ENCODE measurements around the gene LIN37. TPM values are rescaled to one million over a fixed set of nuclear protein-coding genes. Genes with fewer than 3 reads are reported as not detected.

The LIN37 gene
- polyA plus RNA-seq, 1 donor (not counting 4 experiments of a cell fraction or from before 2014, with no cell fraction given), result 6.7 TPM

GRCh38 chr19:35777961-35778360 lies 29.6 kb downstream of the LIN37 start:
- no peak overlapping the region for H3K4me3 ChIP-seq (ENCODE audit: control insufficient read depth in 2 of 3, extremely low read depth in 1 of 3, insufficient read depth in 2 of 3, low read depth in 1 of 3, low read length in 3 of 3)
- no peaks in the 10 kb centered on the region for H4K20me1 ChIP-seq (ENCODE audit: control insufficient read depth, extremely low read depth, insufficient read depth, low read length)
- TF ChIP-seq CTCF (optimal IDR thresholded peaks at IDR 0.05 in 1 of 3, IDR thresholded peaks at IDR 0.05 in 1 of 3, conservative IDR thresholded peaks at IDR 0.05 in 1 of 3; ENCODE audit: extremely low read depth in 1 of 3, insufficient read depth in 2 of 3, low read length in 3 of 3) (no peak), EZH2 (IDR thresholded peaks at IDR 0.05; ENCODE audit: low read length) (no peak)
- H3K27ac ChIP-seq (ENCODE audit: control insufficient read depth, insufficient read depth, low read length), result no peak overlapping the region
- no peaks in the 10 kb centered on the region for H3K9me1 ChIP-seq (ENCODE audit: control insufficient read depth, extremely low read depth, insufficient read depth, low read length)
- no peaks in the 10 kb centered on the region for H3K9me3 ChIP-seq (ENCODE audit: control insufficient read depth, low read depth, low read length)
- FAIRE-seq (no peak), DNase-seq (ENCODE audit: low read depth, low spot score) (no peak)
- no peaks in the 10 kb centered on the region for H3K36me3 ChIP-seq (ENCODE audit: control insufficient read depth in 2 of 2, extremely low read depth in 1 of 2, insufficient read depth in 2 of 2, low read length in 2 of 2)
- no peak overlapping the region for H3K4me2 ChIP-seq (ENCODE audit: control insufficient read depth, extremely low read depth, insufficient read depth, low read depth, low read length)
- no peak overlapping the region for H2AFZ ChIP-seq (ENCODE audit: control insufficient read depth, low read length)
- H3K79me2 ChIP-seq (ENCODE audit: control insufficient read depth, insufficient read depth, low read length), result no peaks in the 10 kb centered on the region
- no peak overlapping the region for H3K9ac ChIP-seq (ENCODE audit: control insufficient read depth, extremely low read depth, insufficient read depth, low read length)
- dilution Hi-C loops (cut with MboI; ENCODE audit: extremely low pct_ligation_motif_present, low sequenced_read_pairs), result no loop called here
- H3K4me1 ChIP-seq (ENCODE audit: control insufficient read depth, extremely low read depth, insufficient read depth, low read length), result peaks cover 4% of the 10 kb centered on the region
- no peaks in the 10 kb centered on the region for H3K27me3 ChIP-seq (ENCODE audit: control insufficient read depth, extremely low read depth, insufficient read depth, low read length)

GRCh38 chr19:35779033-35779432 lies 30.7 kb downstream of the LIN37 start:
- no peak overlapping the region for H3K4me2 ChIP-seq (ENCODE audit: control insufficient read depth, extremely low read depth, insufficient read depth, low read depth, low read length)

More at GRCh38 chr19:35779033-35779432, 30.7 kb downstream of the LIN37 start:
- DNase-seq (ENCODE audit: low read depth, low spot score) (no peak), FAIRE-seq (no peak)
- Histone ChIP-seq H3K9ac (ENCODE audit: control insufficient read depth, extremely low read depth, insufficient read depth, low read length) (no peak overlapping the region), H3K9me1 (ENCODE audit: control insufficient read depth, extremely low read depth, insufficient read depth, low read length) (no peaks in the 10 kb centered on the region), H3K27ac (ENCODE audit: control insufficient read depth, insufficient read depth, low read length) (no peak overlapping the region), H2AFZ (ENCODE audit: control insufficient read depth, low read length) (no peak overlapping the region), H3K36me3 (ENCODE audit: control insufficient read depth in 2 of 2, extremely low read depth in 1 of 2, insufficient read depth in 2 of 2, low read length in 2 of 2) (no peaks in the 10 kb centered on the region), H3K79me2 (ENCODE audit: control insufficient read depth, insufficient read depth, low read length) (no peaks in the 10 kb centered on the region), H3K4me3 (ENCODE audit: control insufficient read depth in 2 of 3, extremely low read depth in 1 of 3, insufficient read depth in 2 of 3, low read depth in 1 of 3, low read length in 3 of 3) (no peak overlapping the region), H3K9me3 (ENCODE audit: control insufficient read depth, low read depth, low read length) (no peaks in the 10 kb centered on the region), H3K4me1 (ENCODE audit: control insufficient read depth, extremely low read depth, insufficient read depth, low read length) (peaks cover 4% of the 10 kb centered on the region), H4K20me1 (ENCODE audit: control insufficient read depth, extremely low read depth, insufficient read depth, low read length) (no peaks in the 10 kb centered on the region), H3K27me3 (ENCODE audit: control insufficient read depth, extremely low read depth, insufficient read depth, low read length) (no peaks in the 10 kb centered on the region)
- dilution Hi-C loops (cut with MboI; ENCODE audit: extremely low pct_ligation_motif_present, low sequenced_read_pairs), result no loop called here
- no peak for TF ChIP-seq EZH2 (IDR thresholded peaks at IDR 0.05; ENCODE audit: low read length)
- TF ChIP-seq CTCF (optimal IDR thresholded peaks at IDR 0.05 in 1 of 3, IDR thresholded peaks at IDR 0.05 in 1 of 3, conservative IDR thresholded peaks at IDR 0.05 in 1 of 3; ENCODE audit: extremely low read depth in 1 of 3, insufficient read depth in 2 of 3, low read length in 3 of 3), result no peak
